Right kidney (tissue), 1 donor: ENCODE results near the gene ROPN1B.
A peak's percentile ranks its signal among the peaks of the same experiment; 100 is the strongest.

Experiments used
- DNase-seq: peaks from one replicate; pipeline ENCODE4 v3.0.0-alpha.2; 2016

The ROPN1B gene

DNA sequence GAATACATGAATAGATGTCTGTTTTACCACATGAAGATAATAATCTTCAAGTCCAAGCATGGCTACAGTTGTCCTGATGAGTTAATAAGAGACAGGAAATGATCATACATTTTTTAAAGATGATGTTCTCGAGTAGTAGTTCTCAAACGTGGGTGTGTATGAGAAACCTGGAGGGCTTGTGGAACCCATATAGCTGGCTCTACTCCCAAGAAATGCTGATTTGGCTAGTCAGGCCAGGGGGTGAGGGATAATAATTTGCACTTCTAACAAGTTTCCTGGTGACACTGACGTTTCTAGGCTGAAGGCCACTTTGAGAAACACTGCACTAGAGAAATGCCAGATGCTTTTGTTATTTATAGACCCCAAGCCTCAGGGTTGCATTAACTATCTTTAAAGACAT is 37.0 kb downstream of the ROPN1B start:
- no peak for DNase-seq

DNA sequence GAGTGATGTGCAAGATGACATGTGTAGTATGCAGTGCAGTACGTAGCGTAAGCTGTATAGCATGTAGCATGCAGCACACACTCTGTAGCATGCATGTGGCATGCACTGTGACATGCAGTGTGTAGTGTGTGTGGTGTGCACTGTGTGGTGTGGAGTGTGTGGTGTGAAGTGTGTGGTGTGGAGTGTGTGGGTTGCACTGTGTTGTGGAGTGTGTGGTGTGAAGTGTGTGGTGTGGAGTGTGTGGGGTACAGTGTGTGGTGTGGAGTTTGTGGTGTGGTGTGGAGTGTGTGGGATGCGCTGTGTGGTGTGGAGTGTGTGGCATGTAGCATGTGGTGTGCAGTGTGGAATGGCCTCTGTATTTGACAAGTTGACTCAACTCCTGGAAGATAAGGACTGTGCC is 39.2 kb downstream of the ROPN1B start:
- DNase-seq, result no peak

DNA sequence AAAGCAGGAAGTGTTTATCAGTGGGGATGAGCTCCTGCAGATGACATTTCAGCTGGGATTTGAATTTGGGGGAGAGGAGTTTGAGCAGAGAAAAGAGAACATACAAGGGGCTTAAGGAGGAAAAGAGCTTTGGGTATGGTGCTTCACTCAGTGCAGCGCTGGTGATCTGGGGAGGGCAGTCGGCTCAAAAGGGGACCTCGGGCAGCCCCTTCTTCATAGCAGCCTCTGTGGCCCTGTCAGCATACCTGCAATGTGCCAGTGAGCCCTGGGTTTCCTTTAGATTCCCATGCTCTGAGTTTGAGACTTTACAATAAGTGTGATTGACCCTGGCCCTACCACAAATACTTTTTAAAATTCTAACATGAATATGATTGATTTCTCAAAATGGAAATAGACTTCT is 40.2 kb downstream of the ROPN1B start:
- no peak for DNase-seq

DNA sequence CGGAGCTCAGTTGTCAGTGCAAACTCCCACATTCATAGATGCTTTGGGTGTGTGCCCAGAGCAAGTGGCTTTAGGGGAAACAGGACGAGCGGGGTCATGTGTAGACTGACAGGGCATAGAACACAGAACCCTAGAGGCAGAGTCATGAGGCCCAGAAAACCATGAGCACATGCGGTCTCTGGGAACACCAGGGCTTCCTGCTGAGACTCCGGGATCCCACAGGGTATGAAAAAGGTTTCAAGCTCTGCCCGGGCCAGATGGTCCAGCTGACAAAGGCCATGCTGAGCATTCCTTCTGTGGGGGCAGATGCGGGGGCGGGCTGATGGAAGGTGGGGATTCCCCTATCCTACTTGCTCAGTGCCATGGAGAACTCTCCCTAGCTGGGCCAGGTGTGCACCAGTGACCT is 44.8 kb downstream of the ROPN1B start:
- DNase-seq, result no peak

DNA sequence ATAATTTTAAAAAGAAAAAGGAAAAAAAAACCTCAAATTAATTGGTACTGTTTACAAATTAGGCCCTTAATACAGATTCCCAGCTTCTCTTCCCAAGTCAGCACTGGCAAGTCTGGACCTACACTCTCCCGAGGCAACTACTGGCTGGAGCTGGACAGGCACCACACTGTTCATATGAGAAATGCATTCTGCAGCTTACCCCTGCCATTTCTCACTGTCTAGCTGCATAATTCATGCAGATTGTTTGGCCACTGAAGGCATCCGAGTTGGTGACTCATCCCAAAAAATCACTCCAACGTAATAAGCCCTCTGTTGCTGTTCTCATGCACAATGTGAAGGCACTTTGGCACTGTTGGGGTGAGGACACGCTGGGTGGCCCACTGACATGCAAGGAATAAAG is 45.3 kb downstream of the ROPN1B start:
- DNase-seq, result no peak

DNA sequence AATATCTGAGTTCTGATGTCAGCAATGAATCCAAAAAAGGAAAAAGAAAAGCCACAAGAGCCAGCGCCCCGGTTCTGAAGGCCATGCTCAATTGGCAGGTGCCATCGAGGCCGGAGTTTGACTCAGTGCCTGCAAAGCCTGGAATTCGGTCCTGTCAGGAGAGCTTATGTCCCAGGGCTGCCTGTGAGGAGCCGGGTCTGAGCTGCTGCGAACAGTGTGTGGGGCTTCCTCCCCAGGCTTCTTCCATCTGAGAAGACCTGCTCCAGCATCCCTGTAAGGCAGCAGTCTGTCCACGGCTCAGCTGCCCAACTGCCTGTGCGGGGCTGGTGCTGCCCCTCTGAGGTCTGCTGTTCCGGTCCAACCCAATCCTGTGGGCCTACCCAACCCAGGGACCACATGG is 46.1 kb downstream of the ROPN1B start:
- DNase-seq, result no peak

DNA sequence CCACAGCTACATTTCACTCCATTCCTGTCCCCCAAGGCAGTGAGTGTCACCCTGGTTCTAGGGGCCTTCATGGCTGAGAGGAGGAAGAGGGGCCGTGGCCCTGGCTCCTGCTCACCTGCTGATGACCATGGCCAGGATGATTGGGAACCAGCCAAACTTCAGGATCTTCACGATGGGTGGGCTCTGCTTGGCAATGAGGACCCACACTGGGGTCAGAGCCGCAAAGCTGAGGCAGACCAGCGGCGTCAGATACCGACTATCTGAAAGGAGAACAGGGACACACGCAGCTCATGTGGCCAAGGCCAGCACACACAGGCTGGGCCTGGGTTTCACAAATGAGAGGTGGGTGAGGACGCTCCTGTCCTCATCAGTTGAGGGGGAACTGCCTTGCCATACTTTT is 47.6 kb downstream of the ROPN1B start:
- DNase-seq, result no peak

DNA sequence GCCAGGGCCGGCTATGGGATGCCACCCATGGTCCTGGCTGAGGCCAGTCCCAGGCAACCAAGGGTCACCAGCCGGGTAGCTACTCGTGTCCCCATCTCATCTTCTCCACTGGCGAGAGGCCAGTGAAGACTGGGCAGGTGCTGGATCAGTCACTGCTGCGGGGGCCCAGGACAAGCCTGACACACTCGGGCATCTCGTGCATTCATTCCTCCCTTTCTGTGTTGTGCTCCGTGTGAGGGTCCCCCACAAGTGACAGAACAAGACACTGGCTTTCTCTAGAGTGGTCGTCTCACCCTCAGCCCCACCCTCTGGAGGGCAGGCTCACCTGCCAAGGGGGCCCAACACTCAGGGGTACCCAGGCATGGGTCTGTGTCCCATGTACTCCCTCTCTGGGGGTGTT is 48.4 kb downstream of the ROPN1B start:
- DNase-seq, result no peak

DNA sequence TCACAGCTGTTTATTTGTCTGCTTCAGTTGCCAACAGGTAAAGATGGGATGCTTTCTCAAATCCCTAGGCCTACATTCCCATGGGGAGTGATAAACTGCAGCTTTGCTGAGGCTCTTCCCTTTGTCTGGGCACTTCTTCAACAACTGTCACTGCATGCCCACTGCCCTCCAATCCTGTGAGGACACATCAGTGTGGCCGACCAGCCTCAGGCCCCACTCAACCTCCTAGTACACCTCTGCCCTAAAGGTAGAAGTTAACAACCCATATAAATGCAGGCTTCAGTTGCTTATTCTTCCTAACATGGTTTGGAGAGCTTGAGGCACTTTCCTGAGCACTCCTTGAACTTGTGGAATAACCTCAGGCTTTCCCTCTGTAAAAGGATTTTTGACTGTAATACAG is 49.6 kb downstream of the ROPN1B start:
- no peak for DNase-seq

DNA sequence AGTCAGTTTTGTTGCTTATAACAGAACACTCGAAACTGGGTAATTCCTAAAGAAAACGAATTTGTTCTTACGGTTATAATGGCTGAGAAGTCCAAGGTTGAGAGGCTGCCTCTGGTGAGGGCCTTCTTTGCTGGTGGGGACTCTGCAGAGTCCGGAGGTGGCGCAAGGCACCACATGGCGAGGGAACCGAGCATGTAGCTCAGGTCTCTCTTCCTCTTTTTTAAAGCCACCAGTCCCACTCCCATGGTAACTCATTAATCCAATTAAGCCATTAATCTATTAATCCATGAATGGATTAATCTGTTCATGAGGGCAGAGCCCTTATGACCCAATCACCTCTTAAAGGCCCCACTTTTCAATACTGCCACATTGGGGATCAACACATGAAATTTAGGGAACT is 50.0 kb downstream of the ROPN1B start:
- no peak for DNase-seq

DNA sequence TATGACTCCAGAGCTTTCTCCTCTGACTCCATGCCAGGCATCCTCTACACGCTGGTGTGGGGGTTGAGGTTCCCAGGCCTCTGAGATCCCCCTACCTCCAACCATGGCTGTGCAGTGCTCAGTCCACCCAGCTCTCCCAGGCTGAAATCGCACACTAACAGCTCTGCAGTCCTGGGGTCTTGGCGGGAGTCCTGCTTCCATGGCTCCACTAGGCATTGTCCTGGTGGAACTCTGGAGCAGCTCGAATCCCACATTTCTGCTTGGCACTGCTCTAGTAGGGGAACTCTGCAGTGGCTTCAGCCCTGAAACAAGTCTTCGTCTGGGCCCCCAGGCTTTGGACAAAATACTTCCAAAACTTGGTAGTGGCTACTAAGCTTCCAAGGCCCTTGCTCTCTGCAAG is 50.7 kb downstream of the ROPN1B start:
- DNase-seq, result no peak

DNA sequence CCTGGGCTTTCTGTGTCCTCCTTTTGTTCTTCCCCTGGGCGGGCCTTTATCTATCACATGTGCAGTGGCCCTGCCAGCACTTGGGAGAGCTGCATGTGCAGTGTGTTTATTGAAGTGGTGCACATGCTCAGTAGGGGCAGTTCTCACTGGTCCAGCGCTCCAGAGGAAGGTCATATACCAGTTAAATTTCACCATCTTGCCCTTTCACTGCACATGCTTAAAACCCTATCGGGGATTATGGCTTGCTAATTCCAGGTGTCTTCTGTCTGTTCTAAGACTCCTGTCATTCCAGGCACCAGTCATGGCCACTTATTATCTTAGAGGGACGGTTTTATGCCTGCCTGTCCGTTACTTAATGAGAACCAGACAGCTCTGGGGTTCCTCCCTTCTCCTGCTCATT is 52.2 kb downstream of the ROPN1B start:
- peak; percentile 52 for DNase-seq

DNA sequence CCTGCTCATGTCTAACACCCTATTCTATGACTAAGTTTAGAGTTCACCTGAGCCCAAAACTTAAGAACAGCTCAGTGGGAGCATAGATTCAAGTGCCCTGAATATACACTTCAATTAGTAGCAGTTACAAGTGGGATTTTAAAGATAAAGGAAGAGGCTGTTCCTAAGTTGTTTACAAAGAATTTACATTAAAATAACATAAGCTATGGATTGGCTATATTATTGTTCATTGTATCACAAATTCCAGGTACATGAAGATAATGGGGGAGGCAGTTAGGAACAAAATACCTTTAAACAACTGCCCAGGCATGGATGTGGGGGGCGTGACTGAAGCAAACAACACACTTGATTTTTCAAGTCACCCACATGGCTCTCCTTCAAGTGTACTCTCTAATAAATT is 52.7 kb downstream of the ROPN1B start:
- DNase-seq, result no peak

DNA sequence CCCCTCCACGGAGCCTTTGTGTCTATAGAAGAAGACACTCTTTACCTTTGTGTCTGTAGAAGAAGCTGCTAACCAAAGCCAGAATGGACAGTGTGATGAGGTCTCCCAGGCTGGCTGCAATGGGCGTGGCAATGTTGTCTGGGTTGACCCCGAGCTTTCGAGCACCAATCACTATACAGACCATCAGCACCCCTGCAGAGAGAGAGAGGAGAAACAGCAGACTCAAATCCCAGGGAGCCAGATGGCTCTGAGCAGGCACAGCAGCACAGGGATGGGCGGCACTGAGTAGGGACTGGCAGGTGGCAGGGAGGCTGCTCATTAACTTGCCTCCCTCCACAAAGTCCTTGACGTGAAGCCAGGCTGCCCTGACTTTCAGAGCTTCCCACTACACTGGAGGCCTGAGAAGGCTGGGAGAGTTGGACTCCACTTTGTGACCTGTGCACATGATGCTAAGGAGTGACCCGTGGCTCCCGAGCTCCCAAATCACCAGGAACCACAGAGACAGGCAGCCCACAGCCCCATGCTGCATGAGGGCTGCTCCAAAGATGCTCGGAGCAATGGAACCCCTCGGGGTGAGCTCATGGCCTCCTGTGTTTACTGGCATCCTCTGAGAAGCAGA is 53.9 kb downstream of the ROPN1B start:
- no peak for DNase-seq

DNA sequence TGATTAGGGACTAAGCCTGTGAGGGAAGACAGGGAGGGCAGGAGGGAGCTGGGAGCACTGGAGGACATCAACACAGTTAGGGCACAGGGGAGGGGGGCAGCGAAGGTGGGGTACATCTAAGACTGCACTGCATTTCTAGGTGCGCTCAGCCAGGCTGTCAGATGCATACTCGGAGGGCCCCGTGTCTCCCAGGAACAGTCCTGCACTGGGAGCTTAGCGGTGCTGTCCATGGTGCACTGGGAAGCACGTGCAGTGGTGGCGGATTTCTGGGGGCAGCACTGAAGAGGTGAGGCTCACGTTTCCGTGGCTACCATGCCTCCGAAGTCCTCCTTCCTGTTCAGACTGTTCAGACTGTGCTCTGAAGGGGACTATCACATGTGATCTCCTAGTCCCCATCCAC is 54.4 kb downstream of the ROPN1B start:
- no peak for DNase-seq

DNA sequence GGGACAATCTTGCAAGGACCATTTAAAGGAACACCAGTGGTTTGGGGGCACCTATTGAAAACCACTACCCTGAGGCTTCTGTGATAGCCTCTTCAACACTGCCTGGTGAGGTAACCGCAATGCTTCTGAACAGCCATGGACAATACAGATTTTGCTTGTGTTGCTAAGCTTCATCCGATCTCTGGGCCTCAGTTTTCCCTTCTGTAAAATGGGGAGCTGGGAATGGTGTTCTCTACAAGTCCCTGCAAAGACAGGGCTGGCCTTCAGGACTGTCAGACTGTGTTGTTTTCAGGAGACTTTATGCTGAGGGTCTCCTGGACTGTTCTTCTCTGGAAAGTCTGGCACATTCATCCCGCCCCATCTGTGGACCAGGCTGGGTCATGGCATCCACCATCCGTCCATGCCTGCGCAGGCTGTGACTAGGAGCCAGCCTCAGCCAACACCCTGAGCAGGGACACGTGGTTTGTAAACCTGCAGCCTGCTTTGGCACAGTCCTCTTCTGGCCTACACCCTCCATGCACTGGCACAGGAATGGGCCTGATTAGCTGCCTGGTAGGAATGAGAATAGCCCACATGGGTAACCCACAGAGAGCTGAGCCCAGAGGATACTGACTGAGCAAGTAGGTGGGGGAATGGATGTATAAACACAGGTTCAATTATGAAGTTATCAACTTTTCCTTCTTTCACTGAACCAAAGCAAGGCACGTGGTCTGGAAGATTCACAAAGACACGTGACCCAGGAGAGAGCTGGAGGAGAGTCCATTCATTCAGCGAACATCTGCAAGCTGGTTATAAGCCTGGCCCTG is 55.3 kb downstream of the ROPN1B start:
- DNase-seq, result no peak

DNA sequence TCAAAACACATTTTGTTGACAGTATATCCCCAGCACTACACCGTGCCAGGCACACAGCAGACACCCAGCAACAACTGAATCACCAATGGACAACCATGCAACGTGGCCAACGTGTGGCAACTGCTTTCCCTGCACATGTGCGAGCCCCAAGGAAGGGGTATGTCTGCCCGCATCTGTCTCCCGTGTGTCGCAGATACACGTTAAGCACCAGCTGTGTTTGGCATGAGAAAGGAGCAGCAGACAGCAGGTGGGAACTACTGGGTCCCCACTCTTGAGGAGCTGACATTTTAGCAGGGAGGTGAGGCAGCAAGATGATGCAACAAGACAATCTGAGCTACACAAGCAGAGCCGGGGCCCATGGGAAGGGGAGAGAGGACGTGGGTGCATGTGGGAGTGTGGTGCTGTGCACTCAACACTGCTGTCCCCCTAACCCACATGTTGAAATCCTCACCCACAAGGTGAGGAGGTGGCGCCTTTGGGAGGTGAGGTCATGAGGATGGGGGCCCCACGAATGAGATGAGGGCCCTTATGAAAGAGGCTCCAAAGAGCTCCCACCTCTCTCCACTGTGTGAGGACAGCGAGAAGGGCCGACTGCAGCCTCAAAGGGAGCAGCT is 56.2 kb downstream of the ROPN1B start:
- DNase-seq, result no peak

DNA sequence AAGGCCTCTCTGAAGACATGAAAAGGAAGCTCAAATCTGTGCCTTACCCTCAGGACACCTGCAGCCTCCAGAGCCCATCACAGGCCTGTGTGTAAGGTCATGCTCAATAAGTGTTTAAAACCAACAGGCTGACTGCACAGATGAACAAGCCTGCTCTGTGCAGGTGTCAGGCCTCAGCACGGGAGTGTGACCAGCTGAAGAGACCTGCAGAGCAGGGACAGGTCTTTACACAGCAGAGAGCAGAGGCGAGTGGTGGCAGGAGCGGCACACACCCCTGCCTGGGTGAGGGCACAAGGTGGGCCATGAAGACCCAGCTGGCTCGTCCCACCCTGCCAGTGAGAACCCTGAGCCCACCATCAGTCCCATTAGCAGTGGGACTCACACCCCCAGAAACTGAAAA is 56.9 kb downstream of the ROPN1B start:
- no peak for DNase-seq

DNA sequence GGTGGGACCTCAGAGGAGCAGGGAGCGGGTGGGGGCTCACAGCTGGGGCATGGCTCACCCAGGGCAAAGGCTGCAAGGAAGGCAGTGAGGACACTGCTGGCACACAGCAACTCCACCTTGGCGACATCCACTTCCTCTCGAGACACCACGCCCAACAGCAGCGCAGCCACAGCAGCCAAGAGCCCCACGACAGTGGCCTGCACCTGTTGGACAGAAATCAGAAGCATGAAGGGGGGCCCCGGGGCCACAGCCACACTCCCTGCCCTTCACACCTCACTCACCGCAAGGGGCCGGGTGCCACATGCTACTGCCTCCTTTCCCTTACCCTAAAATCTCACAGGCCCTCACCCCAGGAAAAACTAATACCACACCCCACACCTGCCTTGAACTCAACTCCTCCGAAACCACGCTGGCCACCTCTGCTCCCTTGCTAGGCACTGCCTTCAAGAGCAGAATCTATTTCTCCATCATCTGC is 57.3 kb downstream of the ROPN1B start:
- DNase-seq, result no peak

DNA sequence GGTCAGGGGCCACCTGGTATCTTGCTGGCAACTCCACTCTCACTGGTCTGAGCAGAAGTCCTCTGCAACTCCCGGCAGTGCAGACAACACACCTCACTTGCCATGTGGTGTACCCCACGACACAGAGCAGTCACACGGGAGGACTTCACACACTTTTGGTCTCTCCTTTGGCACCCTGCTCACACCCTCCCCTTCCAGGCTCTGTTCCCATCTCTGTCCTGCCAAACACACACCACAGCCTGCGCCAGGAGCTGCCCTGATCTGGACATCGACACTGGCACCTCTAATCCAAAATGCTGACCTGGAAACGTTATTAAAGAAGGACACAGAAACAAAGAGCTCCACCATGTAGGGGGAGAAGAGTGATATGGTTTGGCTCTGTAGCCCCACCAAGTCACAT is 57.8 kb downstream of the ROPN1B start:
- no peak for DNase-seq

DNA sequence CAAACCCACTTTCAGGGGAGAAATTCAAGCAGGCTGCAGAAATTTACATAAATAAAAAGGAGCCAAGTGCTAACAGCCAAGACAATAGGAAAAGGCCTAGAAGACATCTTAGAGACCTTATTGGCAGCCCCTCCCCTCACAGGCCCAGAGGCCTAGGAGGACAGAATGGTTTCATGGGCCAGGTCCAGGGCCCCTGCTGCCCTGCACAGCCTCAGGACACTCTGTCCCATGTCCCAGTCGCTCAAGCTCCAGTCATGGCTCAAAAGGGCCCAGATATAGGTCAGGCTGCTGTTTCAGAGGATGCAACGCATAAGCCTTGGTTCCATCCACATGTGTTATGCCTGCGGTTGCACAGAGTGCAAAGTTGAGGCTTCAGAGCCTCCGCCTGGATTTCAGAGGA is 59.1 kb downstream of the ROPN1B start:
- DNase-seq, result no peak

DNA sequence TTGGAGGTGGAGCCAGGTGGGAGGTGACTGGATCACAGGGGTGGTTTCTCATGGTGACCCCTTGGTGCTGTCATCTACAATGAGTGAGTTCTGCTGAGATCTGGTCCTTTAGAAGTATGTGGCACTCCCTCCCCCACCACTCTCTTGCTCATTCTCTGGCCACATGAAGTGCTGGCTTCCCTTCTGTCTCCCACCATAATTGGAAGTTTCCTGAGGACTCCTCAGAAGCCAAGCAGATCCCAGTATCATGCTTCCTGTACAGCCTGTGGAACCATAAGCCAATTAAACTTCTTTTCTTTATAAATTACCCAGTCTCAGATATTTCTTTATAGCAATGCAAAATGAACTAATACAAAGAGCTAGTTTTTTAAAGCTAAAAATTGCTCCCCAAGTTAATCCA is 60.3 kb downstream of the ROPN1B start:
- no peak for DNase-seq

DNA sequence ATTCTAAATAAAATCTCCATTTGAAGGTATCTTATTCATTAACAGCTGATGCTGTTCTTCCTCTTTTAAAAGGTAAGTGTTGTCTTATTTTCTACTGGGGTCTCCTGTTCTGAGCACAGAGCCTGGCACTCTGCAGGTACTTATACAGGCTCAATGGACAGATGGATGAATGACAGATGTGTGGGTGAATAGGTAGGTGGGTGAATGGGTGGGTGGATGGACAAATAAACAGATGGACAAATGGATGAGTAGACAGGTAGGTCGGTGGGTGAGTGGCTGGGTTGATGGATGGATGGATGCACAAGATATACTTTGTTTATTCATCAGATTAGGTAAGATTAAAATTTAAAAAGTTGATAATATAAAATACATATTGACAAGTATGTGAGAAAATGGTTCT is 61.5 kb downstream of the ROPN1B start:
- no peak for DNase-seq

DNA sequence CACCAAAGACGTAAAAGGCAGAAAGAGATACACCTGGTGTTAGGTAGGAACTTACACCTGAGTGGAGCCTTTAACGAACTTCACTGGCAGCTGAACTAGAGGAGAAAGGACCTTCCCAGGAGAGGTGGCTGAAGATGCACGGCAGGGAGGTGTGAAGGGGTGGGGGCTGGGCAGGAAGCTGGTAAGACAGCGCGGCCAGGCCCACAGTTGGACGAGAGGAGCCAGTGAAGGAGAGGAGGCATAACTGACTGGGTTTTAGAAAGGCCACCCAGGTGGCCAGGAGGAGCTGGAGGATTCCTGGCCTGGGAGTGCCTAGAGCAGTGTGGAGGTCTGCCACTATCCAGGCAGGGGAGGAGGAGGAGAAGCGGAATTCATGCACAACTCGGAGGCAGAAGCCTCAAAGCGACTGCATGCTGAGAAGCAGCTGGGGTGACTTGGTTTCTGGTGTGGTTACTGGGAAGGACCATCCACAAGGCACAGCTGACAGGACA is 63.0 kb downstream of the ROPN1B start:
- DNase-seq, result no peak
